GM10847 (cell line): ENCODE measurements around the gene EFNB3.

Experiments
- POLR2A ChIP-seq: IDR thresholded peaks from 2 replicates; pipeline ENCODE4 v1.6.1; 2011; ENCODE audit not compliant: insufficient read length; ENCODE audit errors: extremely low read depth

Gene EFNB3

DNA sequence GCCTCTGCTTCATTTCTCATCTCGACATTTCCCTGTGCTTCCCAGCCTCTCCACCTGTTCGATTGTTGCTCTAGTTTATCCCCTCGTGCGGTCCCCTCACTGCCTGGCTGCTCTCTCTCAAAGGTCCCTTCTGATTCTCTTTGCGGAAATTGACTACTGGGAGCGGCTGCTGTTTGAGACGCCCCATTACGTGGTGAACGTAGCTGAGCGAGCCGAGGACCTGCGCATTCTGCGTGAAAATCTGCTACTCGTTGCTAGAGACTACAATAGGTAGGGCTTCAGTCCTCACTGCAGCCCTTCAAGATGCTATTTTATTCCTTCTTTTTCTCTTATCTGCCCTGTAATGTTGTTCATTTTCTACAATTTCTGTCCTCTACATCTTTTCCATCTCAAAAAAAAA lies 52.0 kb downstream of the EFNB3 start:
- no peak for TF ChIP-seq POLR2A
